NB4 (cell line): Measurements from ENCODE around the gene B9D2.

Experiments
- DNase-seq: peaks from one replicate; pipeline ENCODE4 v3.0.0; 2010; ENCODE audit warnings: low read depth
- H3K4me3 ChIP-seq: one replicate; pipeline ENCODE4 v1.5.1; 2011; ENCODE audit warnings: mild to moderate bottlenecking, low read depth, low read length, moderate library complexity
- CTCF ChIP-seq: IDR thresholded peaks from one replicate; pipeline ENCODE4 v1.5.1; 2012; ENCODE audit warnings: low read depth, low read length
- MAX ChIP-seq: IDR thresholded peaks from 2 replicates; pipeline ENCODE4 v1.6.1; 2011; ENCODE audit warnings: low read depth, low read length
- MYC ChIP-seq: IDR thresholded peaks from 2 replicates; pipeline ENCODE4 v1.6.1; 2011; ENCODE audit warnings: low read depth, low read length
- POLR2A ChIP-seq: IDR thresholded peaks from 2 replicates; pipeline ENCODE4 v1.6.1; 2011; ENCODE audit warnings: mild to moderate bottlenecking; ENCODE audit not compliant: insufficient read length; ENCODE audit errors: extremely low read depth

The B9D2 gene

GRCh38 chr19:41397086-41398049 lies 33.4 kb upstream of the B9D2 start, which contains the start of the genes BCKDHA and EXOSC5:
Gene BCKDHA (plus strand): TSS chr19:41397818. CDS start chr19:41397828, 10 bp downstream.
Gene EXOSC5 (minus strand): TSS chr19:41397359. CDS start chr19:41397328, 31 bp downstream.
- DNase-seq: peak; percentile 98
- H3K4me3 ChIP-seq: peak within 1 kb of the TSS; percentile 90
- peak; percentile 99 for TF ChIP-seq MAX
- TF ChIP-seq CTCF: no peak
- peak; percentile 97 for TF ChIP-seq MYC
- TF ChIP-seq POLR2A: peak; percentile 43

- no peak for DNase-seq
- H3K4me3 ChIP-seq: peak overlapping the region; percentile 40
- TF ChIP-seq MYC: no peak
- TF ChIP-seq MAX: no peak
- no peak for TF ChIP-seq CTCF
- no peak for TF ChIP-seq POLR2A
These were observed 31.4 kb upstream of the B9D2 start for GRCh38 chr19:41395355-41395754.

- no peak for DNase-seq
- H3K4me3 ChIP-seq: no peak overlapping the region
- TF ChIP-seq POLR2A (no peak), MAX (no peak), MYC (no peak), CTCF (no peak)
These were observed 28.8 kb upstream of the B9D2 start for GRCh38 chr19:41392775-41393174.

GRCh38 chr19:41391618-41392017 lies 27.7 kb upstream of the B9D2 start:
- TF ChIP-seq CTCF: no peak
- no peak for TF ChIP-seq MAX
- TF ChIP-seq MYC: no peak
- no peak for TF ChIP-seq POLR2A
- H3K4me3 ChIP-seq: no peak overlapping the region
- DNase-seq: no peak

- H3K4me3 ChIP-seq: no peak overlapping the region
- DNase-seq: no peak
- TF ChIP-seq POLR2A: no peak
- TF ChIP-seq MYC: no peak
- no peak for TF ChIP-seq MAX
- TF ChIP-seq CTCF: no peak
These were observed 22.5 kb upstream of the B9D2 start for GRCh38 chr19:41386442-41386841.
